ENCODE measurements around the gene FMNL1.
"Not testable (repeated sequence)": the region's sequence is repeated elsewhere in the genome, so short reads cannot be mapped to it uniquely, and the experiment has no call there.

The FMNL1 gene

DNA sequence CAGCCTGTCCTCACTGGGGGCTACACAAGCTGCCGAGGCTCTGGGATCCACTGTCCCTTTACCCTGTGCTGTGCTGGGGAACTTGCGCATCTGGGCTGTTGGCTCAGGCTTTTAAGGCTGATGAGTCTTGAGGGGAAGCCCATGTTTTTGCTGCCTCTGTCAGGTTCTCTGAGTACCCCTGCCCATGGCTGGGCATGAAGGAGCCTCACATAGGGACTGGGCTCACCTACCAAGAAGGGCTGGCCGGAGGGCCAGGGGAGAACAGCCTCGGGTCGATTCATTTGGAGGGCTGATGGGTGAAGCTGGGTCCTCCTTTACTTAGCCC, 14.6 kb downstream of the FMNL1 start:
- DNase-seq: no peak

DNA sequence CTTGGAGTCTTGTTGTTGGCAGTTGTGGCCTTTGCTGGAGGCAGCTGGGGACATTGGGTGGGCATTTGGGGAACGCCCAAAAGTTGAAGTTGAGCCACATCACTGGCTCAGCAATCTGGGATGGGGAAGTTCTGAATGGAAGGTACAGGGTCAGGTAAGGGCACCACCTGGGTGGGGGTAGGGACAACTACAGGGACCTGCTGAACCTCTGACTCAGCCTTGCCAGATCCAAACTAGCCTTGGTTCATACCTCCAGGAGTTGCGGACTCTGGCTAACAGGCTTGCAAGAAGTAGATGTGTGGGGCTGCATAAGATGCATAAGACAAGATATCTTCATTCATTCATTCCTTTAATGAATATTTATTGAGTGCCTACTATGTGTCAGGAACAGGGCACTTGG, 16.0 kb downstream of the FMNL1 start:
- DNase-seq: no peak

DNA sequence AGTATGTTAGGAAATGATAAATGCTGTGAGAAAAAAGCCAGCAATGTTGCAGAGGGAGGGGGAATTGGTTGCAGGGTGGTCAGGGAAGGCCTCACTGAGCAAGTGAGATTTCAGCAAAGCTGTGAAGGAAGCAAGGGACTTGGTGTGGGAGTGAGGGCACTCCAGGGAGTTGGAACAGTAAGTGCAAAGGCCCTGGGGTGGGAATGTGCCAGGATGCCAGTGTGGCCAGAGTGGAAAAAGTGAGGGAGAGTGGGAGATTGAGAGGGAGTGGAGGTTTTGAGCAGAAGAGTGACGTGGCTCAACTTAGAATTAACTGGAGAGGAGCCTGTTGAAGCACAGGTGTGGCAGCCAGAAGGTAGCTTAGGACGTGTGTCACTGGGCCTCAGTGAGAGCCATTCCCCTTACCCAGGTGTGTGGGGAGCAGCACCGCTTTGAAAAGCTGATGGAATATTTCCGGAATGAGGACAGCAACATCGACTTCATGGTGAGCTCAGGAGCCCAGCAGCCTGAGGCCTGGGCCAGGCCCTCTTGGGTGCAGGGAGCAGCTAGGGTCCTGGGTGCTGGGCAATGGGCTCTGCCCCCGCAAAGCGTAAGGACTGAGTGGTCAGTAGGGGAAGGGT, 16.6 kb downstream of the FMNL1 start:
- DNase-seq: no peak

DNA sequence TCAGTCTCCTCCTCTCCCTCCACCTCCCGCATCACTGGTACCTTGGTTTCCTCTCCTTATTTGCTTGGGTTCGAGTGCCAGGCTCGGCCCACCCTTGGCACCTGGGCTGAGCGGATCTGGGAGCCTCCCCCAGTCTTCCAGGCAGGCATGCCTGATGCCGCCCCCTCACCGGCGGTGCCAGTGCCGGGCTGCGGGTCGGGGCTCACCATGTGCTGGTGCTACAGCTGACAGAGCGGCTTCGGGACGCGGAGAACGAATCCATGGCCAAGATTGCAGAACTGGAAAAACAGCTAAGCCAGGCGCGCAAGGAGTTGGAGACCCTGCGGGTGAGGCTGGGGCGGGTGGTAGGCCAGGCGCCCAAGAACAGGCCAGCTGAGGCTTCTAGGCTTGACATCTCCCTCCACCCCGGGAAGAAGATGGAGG, 19.2 kb downstream of the FMNL1 start:
- DNase-seq: no peak

DNA sequence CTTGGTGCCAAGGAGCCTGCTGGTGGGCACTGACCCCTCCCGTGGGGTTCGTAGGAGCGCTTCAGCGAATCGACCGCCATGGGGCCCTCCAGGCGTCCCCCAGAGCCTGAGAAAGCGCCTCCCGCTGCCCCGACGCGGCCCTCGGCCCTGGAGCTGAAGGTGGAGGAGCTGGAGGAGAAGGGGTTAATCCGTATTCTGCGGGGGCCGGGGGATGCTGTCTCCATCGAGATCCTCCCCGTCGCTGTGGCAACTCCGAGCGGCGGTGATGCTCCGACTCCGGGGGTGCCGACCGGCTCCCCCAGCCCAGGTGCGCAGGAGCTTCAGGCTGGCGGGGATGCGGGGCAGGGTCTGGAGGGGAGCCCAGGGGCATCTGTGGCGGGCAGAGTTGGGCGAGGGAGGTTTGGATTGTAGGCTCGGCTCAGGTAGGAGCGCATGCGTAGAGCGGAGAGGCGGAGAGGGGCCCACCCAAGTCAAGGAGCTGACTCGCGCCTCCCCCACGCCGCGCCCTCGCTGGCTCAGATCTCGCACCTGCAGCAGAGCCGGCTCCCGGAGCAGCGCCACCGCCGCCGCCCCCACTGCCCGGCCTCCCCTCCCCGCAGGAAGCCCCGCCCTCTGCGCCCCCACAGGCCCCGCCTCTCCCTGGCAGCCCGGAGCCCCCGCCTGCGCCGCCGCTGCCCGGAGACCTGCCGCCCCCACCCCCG, 19.8 kb downstream of the FMNL1 start:
- DNase-seq: no peak

DNA sequence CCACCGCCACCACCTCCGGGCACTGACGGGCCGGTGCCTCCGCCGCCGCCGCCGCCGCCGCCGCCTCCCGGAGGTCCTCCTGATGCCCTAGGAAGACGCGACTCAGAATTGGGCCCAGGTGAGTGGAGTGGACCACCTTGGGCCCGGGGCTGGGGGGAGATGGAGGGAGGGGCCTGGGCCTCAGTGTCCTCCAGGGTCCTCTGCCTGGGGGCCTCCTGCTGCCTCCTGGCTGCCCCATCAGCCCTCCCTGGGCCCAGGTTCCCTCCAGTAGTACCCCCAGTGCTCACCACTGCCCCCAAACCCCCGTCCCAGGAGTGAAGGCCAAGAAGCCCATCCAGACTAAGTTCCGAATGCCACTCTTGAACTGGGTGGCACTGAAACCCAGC, 20.3 kb downstream of the FMNL1 start:
- DNase-seq: no peak

DNA sequence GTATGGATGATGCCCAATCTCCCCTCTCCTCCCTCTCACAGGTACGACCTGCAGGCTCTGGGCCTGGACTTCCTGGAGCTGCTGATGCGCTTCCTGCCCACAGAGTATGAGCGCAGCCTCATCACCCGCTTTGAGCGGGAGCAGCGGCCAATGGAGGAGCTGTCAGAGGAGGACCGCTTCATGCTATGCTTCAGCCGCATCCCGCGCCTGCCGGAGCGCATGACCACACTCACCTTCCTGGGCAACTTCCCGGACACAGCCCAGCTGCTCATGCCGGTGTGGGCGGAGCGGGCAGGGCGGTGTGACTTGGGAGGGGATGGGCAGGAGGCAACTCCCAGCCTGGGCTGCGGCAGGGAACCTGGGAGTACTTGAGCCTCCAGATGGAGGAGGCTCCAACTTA, 22.1 kb downstream of the FMNL1 start:
- DNase-seq: no peak

DNA sequence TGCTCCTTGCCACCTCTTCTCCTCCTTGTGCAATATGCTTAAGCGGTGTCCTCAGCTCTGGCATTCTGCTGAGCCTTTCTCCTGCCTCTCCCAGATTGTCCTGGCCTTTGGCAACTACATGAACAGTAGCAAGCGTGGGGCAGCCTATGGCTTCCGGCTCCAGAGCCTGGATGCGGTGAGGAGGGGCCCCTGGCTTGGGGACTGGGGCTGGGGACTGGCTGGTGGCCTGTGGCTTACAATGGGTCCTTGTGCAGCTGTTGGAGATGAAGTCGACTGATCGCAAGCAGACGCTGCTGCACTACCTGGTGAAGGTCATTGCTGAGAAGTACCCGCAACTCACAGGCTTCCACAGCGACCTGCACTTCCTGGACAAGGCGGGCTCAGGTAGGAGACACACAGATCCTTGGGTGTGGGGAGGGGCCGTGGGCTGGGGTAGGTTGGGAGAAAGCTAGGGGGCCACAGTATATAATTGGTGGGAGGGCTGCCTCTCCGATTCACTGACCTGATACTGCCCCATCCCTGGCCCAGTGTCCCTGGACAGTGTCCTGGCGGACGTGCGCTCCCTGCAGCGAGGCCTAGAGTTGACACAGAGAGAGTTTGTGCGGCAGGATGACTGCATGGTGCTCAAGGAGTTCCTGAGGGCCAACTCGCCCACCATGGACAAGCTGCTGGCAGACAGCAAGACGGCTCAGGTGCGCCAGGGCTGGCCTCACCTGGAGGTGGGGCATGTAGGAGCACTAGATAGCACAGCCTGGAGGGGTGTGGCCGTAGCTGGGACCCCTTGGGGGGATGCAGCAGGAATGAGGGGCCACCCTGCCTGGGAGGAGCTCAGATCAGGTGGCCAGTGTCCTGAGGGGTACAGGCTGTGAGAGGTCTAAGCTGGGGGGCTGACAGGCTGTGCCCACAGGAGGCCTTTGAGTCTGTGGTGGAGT, 23.3 kb downstream of the FMNL1 start:
- no peak for DNase-seq

DNA sequence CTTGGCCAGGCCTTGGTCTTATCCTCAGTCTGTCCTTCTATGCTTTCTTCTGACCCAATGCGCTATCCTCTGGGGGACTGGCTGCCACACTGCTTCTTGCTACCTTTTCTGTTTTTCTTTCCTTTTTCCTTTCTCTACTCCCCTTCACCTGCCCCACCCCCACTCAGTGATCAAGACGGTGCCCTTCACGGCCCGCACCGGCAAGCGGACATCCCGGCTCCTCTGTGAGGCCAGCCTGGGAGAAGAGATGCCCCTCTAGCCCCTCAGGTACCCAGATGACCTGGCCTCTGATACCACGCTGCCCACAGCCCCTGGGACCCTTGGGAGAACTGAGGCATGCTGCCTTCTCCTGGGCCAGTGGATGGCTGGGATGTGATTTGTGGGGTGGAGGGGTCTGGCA, 24.7 kb downstream of the FMNL1 start:
- DNase-seq: no peak

DNA sequence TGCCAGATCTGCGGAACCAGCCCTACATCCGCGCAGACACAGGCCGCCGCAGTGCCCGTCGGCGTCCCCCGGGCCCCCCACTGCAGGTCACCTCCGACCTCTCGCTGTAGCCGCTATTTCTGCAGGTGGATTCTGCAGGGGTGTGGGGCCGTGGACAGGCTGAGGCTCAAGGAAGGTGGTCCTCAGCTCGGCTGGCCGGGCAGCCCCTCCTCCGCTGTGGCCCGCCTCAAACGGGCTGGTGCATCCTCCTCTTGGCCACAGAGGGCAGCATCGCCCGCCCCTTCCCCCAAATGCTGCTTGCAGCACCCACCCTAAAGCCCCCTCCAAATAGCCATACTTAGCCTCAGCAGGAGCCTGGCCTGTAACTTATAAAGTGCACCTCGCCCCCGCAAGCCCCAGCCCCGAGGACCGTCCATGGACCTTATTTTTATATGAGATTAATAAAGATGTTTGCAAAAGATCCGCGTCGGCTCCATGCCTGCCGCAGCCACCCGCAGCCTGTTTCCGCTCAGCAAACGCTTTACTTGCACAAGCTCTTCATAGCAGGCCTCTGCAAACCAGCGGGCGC, 25.3 kb downstream of the FMNL1 start:
- peak in 1 of 2 experiments; percentile 58 for DNase-seq

DNA sequence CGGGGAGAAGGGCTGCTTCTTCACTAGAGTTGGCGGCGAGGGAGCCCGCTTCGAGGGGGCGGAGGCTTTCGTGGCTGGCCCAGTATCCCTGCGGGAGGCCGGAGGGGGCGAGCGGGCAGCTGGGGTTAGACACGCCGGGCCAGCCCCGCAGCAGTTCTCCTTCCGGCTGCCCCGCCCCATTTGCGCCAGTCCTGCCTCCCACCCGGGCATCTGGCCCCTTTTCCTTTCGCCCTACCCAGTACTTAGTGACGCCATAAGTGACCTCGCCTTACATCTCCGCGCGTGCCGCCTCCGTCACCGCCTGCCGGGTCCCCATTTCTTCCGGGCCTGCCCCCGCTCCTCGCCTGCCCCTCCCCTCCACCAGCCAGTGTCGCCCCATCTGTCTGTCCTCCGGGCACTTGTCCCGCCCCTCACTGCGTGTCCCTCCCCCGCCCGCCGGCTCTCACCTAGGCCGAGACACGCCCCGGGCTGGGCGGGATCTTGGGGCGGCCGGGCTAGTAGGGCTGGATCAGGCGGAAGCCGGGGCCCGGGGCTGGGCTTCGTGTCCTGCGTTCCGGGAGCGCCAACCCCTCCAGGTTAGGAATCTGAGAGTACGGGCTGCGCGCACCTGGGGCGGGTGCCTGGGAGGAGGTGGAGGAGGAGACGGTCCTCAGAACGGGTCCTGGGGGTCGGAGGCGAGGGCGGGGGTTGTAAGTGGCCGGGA, 25.9 kb downstream of the FMNL1 start:
- peak; percentile 94 to 95 for DNase-seq

DNA sequence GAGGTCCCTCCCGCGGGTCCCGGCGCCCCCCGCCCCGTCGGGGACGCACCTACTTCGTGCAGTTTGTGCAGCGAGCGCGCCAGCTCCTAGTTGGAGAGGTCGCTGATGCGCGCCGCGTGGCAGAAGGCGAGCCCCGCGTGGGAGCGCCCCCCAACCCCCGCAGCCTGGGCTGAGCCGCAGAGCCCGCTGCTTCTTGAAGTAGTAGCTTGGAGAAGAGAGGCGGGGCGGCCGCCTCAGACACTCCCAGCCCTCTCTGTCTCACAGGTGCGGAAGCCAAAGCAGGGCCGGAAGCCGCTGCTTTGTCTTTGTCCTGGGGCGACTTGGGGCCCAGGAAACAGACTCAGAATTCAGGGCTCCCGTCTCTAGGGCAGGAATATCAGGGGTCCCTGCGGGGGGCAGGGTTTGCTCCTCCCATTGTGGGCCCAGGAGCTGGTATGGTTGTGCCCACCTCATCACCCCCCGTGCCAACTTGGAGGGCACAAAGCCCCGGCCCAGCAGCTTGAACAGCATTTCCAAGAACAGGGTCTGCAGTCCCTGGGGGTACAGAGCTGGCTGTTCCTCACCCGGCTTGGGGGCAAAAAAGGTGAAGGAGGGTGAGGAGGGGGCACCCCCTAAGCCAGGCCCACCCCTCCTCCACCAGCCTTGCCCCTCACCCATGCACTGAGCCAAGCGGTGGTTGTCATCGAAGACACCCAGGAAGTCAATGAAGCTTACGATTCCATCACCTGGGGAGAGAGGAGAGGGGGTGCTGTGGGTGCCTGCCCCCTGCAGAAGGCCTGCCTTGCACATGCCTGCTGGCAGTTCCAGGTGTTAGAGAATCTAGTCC, 26.7 kb downstream of the FMNL1 start:
- peak; percentile 78 to 81 for DNase-seq

DNA sequence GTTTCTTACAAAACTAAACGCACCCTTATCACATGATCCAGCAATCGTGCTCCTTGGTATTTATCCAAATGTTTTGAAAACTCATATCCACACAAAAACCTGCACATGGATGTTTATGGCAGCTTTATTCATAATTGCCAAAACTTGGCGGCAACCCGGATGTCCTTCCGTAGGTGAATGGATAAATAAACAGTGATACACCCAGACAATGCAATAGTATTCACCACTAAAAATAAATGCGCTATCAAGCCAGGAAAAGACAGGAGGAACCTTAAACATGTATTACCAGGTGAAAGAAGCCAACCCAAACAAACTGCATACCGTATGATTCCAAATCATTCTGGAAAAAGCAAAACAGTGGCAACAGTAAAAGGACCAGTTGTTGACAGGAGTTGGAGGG, 30.2 kb downstream of the FMNL1 start:
- DNase-seq: no peak

DNA sequence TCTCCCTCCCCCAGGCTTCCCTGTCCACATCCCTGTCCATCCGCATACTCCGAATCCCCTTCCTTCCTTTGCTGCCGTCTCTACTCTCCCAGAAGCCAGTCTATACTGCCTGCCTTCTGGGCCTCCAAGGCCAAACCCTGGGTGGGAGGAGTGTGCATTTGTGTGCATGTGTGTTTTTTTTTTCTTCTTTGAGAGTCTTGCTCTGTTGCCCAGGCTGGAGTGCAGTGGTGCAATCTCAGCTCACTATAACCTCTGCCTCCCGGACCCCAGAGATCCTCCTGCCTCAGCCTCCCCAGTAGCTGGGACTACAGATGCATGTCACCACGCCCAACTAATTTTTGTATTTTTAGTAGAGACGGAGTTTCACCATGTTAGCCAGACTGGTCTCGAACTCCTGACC, 31.6 kb downstream of the FMNL1 start:
- DNase-seq: not testable (repeated sequence)

DNA sequence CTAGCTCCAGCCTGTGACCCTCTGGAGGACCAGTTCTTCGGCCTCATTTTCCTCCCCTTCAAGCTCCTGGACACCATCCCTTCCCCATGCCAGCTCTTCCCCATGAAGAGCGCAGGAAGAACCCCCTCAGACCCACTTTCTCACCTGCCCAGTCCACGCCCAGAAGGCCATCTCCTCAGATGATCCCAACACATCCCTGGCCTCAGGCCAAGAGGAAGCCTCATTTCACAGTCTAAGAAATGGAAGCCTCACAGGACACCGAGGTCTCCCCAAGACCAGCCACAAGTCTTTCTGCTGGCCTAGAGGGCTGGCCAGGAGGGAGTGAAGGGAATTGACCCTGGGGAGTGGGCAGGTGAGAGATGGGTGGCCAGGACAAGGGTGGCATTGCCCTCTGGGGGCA, 32.2 kb downstream of the FMNL1 start:
- no peak for DNase-seq

DNA sequence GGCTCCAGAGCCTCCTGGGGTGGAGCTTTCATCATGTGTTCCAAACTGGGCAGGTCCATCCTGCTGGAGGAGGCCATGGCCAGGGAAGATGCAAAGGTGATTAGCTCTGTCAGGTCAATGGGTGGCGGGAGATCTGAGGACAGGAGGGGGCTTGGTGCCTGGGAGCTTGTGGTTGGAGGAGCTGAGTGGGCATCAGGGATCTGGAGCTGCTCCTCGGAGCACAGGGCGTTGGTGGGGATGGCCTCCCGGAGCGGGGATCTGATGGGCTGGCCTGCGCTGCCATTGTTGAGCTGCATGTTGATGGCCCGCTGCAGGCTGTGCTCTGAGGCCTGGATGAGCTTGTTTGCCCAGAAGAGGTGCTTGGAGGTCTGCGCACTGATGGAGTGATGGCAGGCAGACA, 33.7 kb downstream of the FMNL1 start:
- no peak for DNase-seq

DNA sequence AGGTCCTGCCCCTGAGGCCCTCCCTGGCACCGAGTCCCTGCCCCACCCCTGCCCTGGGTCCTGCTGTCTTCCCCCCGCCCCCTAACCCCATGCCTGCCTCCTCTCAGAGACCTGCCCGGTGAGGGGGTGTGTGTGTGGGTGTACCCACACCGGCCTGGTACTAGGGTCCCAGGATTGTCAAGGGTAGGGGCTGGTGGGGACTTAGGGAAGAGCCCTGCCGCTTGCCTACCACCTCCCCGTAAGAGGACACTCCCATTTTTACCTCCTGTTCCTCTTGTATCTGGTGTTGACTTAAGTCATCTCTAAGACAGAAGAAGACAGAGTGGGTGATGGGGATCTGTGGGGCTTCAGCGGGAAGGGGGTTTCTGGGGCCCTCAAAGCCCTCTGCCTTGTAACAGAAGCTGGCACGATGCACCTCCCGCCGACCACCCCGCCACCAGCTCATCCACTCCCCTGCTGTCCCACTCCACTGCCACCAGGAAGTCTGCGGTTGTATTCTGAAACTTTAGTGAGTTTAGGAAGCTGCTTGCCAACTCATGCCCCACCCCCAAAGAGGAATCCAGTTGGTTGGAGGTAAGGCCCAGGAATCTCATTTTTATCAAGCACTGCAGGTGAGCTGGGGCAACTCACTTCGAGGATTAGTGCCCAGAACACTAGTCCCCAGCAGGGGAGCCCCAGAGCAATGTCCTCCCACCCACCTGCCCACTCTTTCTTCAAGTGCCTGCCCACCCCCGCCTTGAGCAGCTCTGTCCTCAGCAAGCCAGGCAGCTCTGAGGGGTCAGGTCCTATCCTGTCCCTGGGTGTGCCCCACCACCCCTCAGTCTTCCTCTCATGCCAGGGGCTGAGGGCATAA, 34.7 kb downstream of the FMNL1 start:
- peak; percentile 24 to 32 for DNase-seq

DNA sequence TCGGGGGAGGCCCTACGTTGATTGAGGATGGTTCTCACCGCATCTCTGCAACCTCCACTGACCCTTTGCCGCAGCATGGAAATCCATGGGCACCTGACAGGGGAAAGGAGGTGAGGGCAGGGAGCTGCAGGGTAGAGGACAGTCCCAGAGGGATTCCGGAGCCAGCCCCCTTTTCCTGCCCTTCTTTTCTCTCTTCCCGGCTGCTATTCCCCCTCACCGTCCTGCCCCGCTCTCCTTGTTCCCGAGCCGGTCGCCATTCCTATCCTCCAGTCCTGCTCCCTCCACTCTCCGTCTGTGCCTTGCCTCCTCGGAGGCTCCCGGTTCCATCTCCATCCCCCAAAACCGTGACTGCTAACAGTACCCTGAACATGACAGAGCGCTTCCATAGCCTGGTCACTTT, 35.4 kb downstream of the FMNL1 start:
- DNase-seq: no peak

DNA sequence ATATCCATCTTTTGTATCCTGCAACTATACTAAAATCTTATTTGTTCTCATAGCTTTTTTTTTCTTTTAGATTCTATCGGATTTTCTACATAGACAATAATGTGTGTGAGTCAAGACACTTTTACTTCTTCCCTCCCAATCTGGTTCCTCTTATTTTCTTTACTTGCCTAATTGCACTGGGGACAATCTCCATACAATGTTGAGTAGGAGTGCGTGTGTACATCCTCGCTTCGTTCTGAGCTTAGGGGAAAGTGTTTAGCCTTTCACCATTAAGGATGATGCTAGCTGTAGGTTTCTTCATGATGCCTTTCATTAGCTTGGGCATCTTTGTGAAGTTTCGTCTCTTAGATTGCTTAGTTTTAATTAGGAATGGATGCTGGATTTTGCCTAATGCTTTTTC, 37.3 kb downstream of the FMNL1 start:
- no peak for DNase-seq

DNA sequence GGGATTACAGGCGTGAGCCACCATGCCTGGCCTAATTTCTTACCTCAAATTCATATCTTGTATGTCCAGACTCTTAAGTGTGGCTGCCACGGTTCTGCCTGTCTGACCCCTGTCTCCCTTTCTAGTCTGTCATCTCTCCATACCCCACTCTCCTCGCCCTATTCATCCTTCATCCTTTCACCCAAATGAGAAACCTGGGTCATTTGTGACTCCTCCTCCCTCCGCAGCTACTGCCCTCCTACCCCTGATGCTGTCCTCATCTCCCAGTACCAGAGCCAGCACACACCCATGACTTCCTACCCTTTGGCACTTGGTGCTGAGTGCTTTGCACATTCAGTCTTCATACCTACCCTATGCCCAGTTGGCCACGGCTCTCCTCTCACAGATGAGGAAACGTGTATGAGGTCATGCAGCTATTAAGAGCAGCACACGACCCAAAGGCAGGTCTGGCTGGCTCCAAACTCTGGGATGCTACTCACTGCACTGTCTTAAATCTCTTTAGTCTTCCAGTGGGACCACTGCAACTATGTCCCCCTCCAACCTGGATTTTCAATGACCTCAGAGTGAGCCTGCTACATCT, 38.6 kb downstream of the FMNL1 start:
- DNase-seq: no peak
